Left ventricle myocardium superior (tissue), 1 donor: ENCODE data around the gene SLC41A1. TPM values are rescaled to one million over a fixed set of nuclear protein-coding genes. Genes with fewer than 3 reads are reported as not detected.

ENCODE experiments used
- ATAC-seq: fragments of 200-7000 bp; cut with Tn5 transposase; one replicate; pipeline ENCODE4 v1.9.1; 2020; ENCODE audit warnings: mild to moderate bottlenecking, moderate library complexity
- DNase-seq: peaks from one replicate; pipeline ENCODE4 v3.0.0-alpha.2; 2020
- intact Hi-C: fragments of 100-400 bp; cut with micrococcal nuclease; formaldehyde crosslinking; loops from one replicate; pipeline ENCODE4 v1.11.0; 2022
- total RNA-seq: library from RNA; stranded (reverse); fragmentation: NEBNext Ultra II Directional; extraction: Animal tissue kit (Norgen Biotek cat#: 25700); gene quantifications from one replicate; pipeline ENCODE4 v1.2.1, GENCODE V29; 2021
- donor health status: DM: no; HTN: yes; CAD: no; lungs with severe emphysema.

Gene SLC41A1
- total RNA-seq, 1 donor from 2014 or later: 511 TPM

DNA sequence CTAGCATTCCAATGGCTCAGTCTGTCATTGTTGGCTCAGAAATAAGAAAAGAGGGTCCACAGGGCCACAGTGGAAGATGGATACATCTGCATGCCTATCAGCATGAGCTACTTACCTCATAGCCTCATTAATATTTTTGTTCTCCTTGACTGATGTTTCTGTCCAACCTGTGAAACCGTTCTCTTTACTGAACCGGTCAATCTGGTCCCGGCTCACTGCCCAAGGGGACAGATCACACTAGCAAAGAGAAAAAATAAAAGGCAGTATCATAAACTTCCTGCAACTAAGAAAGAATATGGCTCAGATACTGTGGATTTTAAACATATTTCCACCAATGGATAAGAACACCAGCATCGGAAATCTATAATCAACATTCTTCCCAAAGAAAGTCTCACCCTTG is 42.4 kb downstream of the SLC41A1 start:
- intact Hi-C loops: no loop called here
- DNase-seq (no peak), ATAC-seq (no peak)

DNA sequence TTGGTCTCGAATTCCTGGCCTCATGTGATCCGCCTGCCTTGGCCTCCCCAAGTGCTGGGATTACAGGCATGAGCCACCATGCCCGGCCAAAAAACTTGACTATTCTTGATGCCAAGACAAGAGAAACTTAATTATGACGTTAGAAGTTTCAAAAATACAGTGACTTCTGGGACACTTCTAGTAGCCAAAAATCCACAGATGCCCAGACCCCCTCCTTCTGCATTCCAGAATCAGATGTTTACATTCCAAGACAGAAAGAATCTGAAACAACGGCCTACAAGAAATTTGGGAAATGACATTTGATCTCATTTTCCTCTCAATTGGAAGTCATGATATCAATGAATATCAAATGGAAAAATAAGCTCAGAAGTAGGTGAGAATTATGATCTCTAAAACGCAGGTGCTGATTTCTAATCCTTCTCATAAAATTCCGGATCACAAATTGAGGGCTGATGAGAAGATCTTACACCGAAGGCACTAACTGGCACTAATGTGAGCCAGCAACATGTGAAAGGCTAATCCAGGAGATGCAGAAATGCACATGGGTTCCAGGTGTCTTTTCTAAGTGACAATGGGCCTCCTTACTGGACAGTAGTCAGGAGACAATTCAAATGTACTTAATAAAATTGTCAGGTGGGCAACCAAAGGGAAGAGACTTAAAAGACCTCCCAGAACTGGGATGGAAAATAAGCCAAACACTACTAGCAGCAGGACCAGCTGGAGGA is 43.2 kb downstream of the SLC41A1 start:
- intact Hi-C loops: no loop called here
- no peak for ATAC-seq

GRCh38 chr1:205767248-205767647 is 45.8 kb downstream of the SLC41A1 start:
- DNase-seq: no peak
- ATAC-seq: no peak
- intact Hi-C loops: no loop called here

More for the DNA sequence above, 43.2 kb downstream of the SLC41A1 start:
- DNase-seq: no peak

GRCh38 chr1:205766570-205766969 is 46.4 kb downstream of the SLC41A1 start:
- no peak for DNase-seq
- no peak for ATAC-seq
- intact Hi-C loops: no loop called here

- intact Hi-C loops: no loop called here
- ATAC-seq (no peak), DNase-seq (no peak)
These were observed 47.0 kb downstream of the SLC41A1 start for GRCh38 chr1:205766038-205766437.

DNA sequence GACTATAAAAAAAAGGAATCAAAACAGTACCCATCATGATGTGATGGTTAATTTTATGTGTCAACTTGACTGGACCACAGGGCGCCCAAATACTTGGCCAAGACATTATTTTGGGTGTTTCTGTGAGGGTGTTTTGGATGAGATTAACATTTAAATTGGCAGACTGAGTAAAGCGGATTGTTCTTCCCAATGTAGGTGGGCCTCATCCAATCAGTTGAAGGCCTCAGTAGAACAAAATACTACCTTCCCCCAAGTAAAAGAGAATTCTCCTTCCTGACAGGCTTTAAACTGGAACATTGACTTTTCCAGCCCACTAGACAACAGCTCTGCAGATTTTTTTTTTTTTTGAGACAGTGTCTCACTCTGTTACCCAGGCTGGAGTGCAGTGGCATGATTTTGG is 48.4 kb downstream of the SLC41A1 start:
- DNase-seq (no peak), ATAC-seq (no peak)
- intact Hi-C loops: no loop called here

GRCh38 chr1:205763980-205764379 is 49.0 kb downstream of the SLC41A1 start:
- no peak for DNase-seq
- no peak for ATAC-seq
- intact Hi-C loops: no loop called here

DNA sequence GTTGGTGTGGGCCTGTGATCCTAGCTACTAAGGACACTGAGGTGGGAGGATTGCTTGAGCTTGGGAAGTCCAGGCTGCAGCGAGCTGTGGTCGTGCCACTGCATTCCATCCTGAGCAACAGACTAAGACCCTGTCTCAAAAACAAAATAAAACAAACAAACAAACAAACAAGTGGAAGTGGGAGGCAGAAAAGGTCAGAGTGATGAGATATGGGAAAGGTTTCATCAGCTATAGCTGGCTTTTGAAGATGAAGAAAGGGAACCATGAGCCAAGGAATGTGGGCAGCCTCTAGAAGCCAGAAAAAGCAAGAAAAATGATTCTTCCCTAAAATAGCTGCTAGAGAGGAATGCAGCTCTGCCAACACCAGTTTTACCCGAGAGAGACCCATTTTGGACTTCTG is 52.4 kb downstream of the SLC41A1 start:
- ATAC-seq: no peak
- no peak for DNase-seq
- intact Hi-C loops: no loop called here

GRCh38 chr1:205756552-205756951 is 56.4 kb downstream of the SLC41A1 start:
- intact Hi-C loops: no loop called here
- ATAC-seq: no peak
- no peak for DNase-seq

DNA sequence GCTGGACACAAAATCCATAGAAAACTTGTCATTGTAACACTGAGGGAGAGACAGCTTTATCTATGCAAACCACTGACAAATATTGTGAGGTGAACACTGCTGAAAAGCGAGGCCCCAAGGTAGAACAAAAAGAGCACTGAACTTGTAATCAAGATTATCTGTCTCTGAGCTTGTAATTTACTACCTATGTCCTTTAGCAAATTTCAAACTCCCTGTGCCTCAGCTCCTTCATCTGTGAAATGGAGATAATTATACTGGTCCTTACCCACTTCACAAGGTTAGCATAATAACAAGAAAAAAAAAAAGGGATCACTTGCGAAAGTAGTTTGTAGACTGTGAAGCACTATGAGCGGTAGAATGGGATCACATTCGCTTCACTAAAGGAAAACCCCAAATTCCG is 58.1 kb downstream of the SLC41A1 start:
- no peak for DNase-seq
- no peak for ATAC-seq
- intact Hi-C loops: no loop called here

GRCh38 chr1:205751036-205751651 is 61.9 kb downstream of the SLC41A1 start:
- intact Hi-C loops: no loop called here
- ATAC-seq: no peak

GRCh38 chr1:205750138-205751035 is 62.6 kb downstream of the SLC41A1 start, which contains the start of gene NUCKS1:
TSS of gene NUCKS1 (minus strand) at chr1:205750182. CDS start at chr1:205749973, 209 bp downstream.
- intact Hi-C loops: no loop called here
- peak; percentile 86 for ATAC-seq
- peak; percentile 97 for DNase-seq

More at GRCh38 chr1:205751036-205751651, 61.9 kb downstream of the SLC41A1 start:
- no peak for DNase-seq

DNA sequence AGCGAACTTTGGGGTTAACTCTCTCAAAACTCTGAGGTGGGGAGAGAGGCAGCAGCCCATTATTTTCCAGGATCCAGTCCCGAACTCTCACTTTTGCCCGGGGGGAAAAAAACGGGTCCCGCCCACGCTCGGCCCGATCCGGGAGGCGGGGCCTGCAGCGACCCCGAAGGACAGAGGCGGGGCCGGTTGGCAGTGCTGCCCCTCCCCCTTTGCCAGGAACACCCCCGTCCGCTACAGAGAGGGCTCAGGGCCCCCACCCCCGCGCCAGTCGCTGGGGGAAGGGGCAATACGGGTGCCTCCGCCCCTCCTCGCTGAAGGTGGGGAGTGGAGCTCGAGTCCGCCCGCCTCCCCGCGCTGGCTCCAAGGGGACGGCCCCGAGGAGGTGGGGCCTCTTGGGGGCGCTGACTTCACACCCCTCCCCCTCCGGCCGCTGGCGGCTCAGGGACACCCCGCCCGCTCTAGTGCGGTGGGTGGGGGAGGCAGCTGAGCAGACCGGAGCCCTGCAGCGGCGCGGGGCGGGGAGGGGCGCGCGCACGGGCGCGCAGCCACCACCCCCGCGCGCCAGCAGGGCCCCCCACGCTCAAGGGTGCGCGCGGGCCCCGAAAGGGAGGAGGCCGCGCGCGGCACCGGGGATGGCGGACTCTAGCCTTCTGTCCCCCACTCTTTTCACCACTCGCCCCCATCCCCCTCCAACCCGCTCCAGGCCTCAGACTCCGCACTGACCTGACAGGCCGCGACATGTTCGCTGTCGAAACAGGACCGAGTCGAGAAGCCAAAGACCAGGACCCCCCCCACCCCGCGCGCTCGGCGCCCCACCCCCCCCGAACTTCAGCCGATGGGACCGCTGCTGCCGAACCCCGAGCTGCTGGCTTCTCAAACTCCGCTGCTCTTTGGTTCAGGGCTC is 63.5 kb downstream of the SLC41A1 start:
- DNase-seq (peak; percentile 98), ATAC-seq (peak; percentile 90)
- intact Hi-C loops: no loop called here

- no peak for DNase-seq
- intact Hi-C loops: no loop called here
- ATAC-seq: peak; percentile 39
These were observed 64.4 kb downstream of the SLC41A1 start for GRCh38 chr1:205748403-205749233.

DNA sequence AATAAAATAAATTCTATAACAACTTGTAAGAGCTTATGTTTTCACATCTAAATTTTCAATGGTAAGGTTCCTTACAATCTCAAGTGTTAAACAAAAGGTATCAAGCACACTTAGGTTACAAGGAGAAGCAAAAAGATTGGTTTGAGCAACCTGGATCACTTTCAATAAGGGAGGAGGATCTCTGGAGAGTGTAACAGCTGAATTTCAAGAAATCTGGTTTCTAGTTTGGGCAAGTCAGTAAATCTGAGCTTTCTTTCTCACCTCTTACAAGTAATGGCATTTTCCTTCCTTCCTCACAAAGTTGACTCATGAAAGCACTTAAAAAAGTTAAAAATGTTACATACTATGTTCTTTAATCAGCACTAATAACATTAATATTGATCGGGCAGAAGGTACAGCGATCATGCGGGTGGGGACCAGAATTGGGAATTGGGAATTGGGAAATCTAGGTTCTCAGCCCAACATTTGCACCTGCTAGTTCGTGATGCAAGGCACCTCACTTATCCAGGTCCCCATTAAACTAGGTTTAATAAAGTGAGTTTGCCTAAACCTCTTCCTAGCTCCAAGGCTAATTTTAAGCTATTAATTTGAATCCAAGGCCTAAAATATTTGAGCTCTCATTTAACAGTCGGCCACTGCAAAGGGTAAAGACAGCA is 66.1 kb downstream of the SLC41A1 start:
- intact Hi-C loops: no loop called here
- ATAC-seq: no peak
- no peak for DNase-seq

DNA sequence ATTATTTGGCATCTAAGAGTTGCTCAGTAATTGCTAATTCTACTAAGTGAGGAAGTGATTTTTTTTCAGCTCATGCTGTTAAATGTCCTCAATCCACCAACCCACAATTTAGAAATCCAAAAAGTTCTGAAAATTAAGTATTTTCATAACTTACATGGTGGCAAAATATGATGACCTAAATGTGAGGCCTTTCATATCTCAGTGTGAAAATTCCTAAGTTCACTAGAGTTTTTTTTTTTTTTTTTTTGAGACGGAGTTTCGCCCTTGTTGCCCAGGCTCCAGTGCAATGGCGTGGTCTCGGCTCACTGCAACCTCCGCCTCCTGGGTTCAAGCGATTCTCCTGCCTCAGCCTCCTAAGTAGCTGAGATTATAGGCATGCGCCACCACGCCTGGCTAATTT is 68.6 kb downstream of the SLC41A1 start:
- DNase-seq: no peak
- intact Hi-C loops: no loop called here
- no peak for ATAC-seq

DNA sequence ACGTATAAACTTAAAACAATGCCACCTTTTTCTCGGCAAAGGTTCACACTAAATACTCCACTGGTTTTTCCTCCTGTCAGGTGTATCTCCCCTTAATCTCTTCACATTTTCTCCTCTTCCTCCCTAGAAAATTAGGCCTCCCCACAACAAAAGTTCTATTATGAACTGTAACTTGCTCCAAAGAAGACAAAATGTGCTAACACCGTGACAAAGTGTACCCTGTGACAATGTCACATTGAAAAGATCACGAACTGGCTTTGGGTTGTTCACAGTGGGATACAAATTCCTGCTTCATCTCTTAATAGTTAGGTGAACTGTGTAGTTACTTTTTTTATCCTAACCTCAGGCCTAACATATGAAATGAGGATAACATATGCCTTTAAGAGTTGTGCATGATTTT is 69.0 kb downstream of the SLC41A1 start:
- ATAC-seq: peak; percentile 6
- intact Hi-C loops: no loop called here

GRCh38 chr1:205741681-205742080 is 71.3 kb downstream of the SLC41A1 start:
- intact Hi-C loops: no loop called here
- ATAC-seq: no peak
- no peak for DNase-seq

More for the DNA sequence above, 69.0 kb downstream of the SLC41A1 start:
- DNase-seq: no peak
